Glutamatergic neuron (in vitro differentiated cells): Measurements from ENCODE around the gene ABCG1. TPM values are rescaled to one million over a fixed set of nuclear protein-coding genes. Genes with fewer than 3 reads are reported as not detected.

ENCODE experiments used
- DNase-seq: peaks from one replicate; pipeline ENCODE4 v3.0.0; 2022
- H3K27ac Mint-ChIP-seq: one replicate; pipeline ENCODE4 v1.8.0; 2020; ENCODE audit warnings: mild to moderate bottlenecking, mixed read lengths, inconsistent platforms; ENCODE audit not compliant: unreplicated experiment
- H3K27me3 Mint-ChIP-seq: one replicate; pipeline ENCODE4 v1.8.0; 2020; ENCODE audit warnings: mild to moderate bottlenecking, moderate library complexity, mixed read lengths, inconsistent platforms; ENCODE audit not compliant: unreplicated experiment
- H3K36me3 Mint-ChIP-seq: one replicate; pipeline ENCODE4 v1.8.0; 2020; ENCODE audit warnings: mild to moderate bottlenecking, mixed read lengths, inconsistent platforms; ENCODE audit not compliant: unreplicated experiment
- H3K4me1 Mint-ChIP-seq: one replicate; pipeline ENCODE4 v1.8.0; 2020; ENCODE audit warnings: mild to moderate bottlenecking, low read depth, mixed read lengths, inconsistent platforms; ENCODE audit not compliant: unreplicated experiment
- H3K4me3 Mint-ChIP-seq: one replicate; pipeline ENCODE4 v1.8.0; 2020; ENCODE audit warnings: mild to moderate bottlenecking, mixed read lengths, inconsistent platforms; ENCODE audit not compliant: unreplicated experiment
- H3K9me3 Mint-ChIP-seq: one replicate; pipeline ENCODE4 v1.8.0; 2020; ENCODE audit warnings: mild to moderate bottlenecking, moderate library complexity, mixed read lengths, inconsistent platforms; ENCODE audit not compliant: unreplicated experiment
- CTCF ChIP-seq: fragments of 200-600 bp; sonication (generic); IDR thresholded peaks from one replicate; pipeline ENCODE4 v1.5.0; 2021; ENCODE audit not compliant: partially characterized antibody, unreplicated experiment
- total RNA-seq: library from RNA; stranded (reverse); fragmentation: NEBNext Ultra II Directional; extraction: Animal tissue kit (Norgen Biotek cat#: 25700); gene quantifications from one replicate; pipeline ENCODE4 v1.2.1, GENCODE V29; 2021; ENCODE audit not compliant: unreplicated experiment

ABCG1 gene
- total RNA-seq, 1 donor from 2014 or later, result 31.9 TPM

GRCh38 chr21:42311816-42312625 lies 93.1 kb downstream of the ABCG1 start:
- no peak for TF ChIP-seq CTCF
- no peaks in the 10 kb centered on the region for H3K36me3 Mint-ChIP-seq
- peaks cover 38% of the 10 kb centered on the region for H3K4me1 Mint-ChIP-seq
- peak overlapping the region; percentile 46 for H3K4me3 Mint-ChIP-seq
- peaks cover 6% of the 10 kb centered on the region for H3K9me3 Mint-ChIP-seq
- peaks cover 3% of the 10 kb centered on the region for H3K27me3 Mint-ChIP-seq
- H3K27ac Mint-ChIP-seq, result no peak overlapping the region
- DNase-seq, result no peak

GRCh38 chr21:42312626-42313104 lies 93.7 kb downstream of the ABCG1 start:
- no peak for DNase-seq
- H3K36me3 Mint-ChIP-seq, result no peaks in the 10 kb centered on the region
- TF ChIP-seq CTCF, result no peak
- H3K27ac Mint-ChIP-seq, result no peak overlapping the region
- peaks cover 6% of the 10 kb centered on the region for H3K9me3 Mint-ChIP-seq
- H3K27me3 Mint-ChIP-seq, result no peaks in the 10 kb centered on the region
- H3K4me1 Mint-ChIP-seq, result peaks cover 32% of the 10 kb centered on the region
- H3K4me3 Mint-ChIP-seq, result no peak overlapping the region

GRCh38 chr21:42313501-42313969 lies 94.6 kb downstream of the ABCG1 start:
- no peak for TF ChIP-seq CTCF
- no peak for DNase-seq
- peaks cover 28% of the 10 kb centered on the region for H3K4me1 Mint-ChIP-seq
- no peaks in the 10 kb centered on the region for H3K36me3 Mint-ChIP-seq
- H3K27me3 Mint-ChIP-seq, result no peaks in the 10 kb centered on the region
- no peak overlapping the region for H3K27ac Mint-ChIP-seq
- H3K9me3 Mint-ChIP-seq, result peaks cover 6% of the 10 kb centered on the region
- no peak overlapping the region for H3K4me3 Mint-ChIP-seq

GRCh38 chr21:42314616-42315295 lies 95.8 kb downstream of the ABCG1 start:
- no peak overlapping the region for H3K27ac Mint-ChIP-seq
- H3K4me1 Mint-ChIP-seq, result peaks cover 28% of the 10 kb centered on the region
- DNase-seq, result no peak
- no peaks in the 10 kb centered on the region for H3K36me3 Mint-ChIP-seq
- no peak for TF ChIP-seq CTCF
- H3K9me3 Mint-ChIP-seq, result peaks cover 6% of the 10 kb centered on the region
- H3K27me3 Mint-ChIP-seq, result no peaks in the 10 kb centered on the region
- H3K4me3 Mint-ChIP-seq, result no peak overlapping the region
